Heart right ventricle (tissue), 16 donors: ENCODE data around the gene DCST1. TPM values are rescaled to one million over a fixed set of nuclear protein-coding genes. Genes with fewer than 3 reads are reported as not detected.

Experiments used
- ATAC-seq, 8 donors: fragments of 200-7000 bp; cut with Tn5 transposase; one replicate each; pipeline ENCODE4 v1.9.1; 2020; ENCODE audit warnings: mild to moderate bottlenecking in 8 of 8, moderate library complexity in 8 of 8, moderate number of reproducible peaks in 1 of 8
- DNase-seq, 2 donors: peaks; one replicate each; pipeline ENCODE4 v3.0.0-alpha.2; 2020
- H3K27ac ChIP-seq, 10 donors: fragments of 200-600 bp; sonication (generic) in 2 of 10; one replicate each; pipeline versions ENCODE4 v1.5.0 to v1.8.0; 2020 to 2022; ENCODE audit warnings: mild to moderate bottlenecking in 3 of 10
- H3K27me3 ChIP-seq, 7 donors: fragments of 200-600 bp; one replicate each; pipeline ENCODE4 v1.8.0; 2021 to 2022; ENCODE audit warnings: mild to moderate bottlenecking in 2 of 7
- H3K36me3 ChIP-seq, 9 donors: fragments of 200-600 bp; sonication (generic) in 1 of 9; one replicate each; pipeline versions ENCODE4 v1.5.0 to v1.8.0; 2020 to 2022; ENCODE audit warnings: mild to moderate bottlenecking in 2 of 9
- H3K4me1 ChIP-seq, 9 donors: fragments of 200-600 bp; sonication (generic) in 1 of 9; one replicate each; pipeline versions ENCODE4 v1.5.0 to v1.8.0; 2020 to 2022; ENCODE audit warnings: mild to moderate bottlenecking in 4 of 9
- H3K4me3 ChIP-seq, 10 donors: fragments of 200-600 bp; sonication (generic) in 2 of 10; one replicate each; pipeline versions ENCODE4 v1.5.0 to v1.8.0; 2020 to 2022; ENCODE audit warnings: mild to moderate bottlenecking in 7 of 10, moderate library complexity in 2 of 10
- H3K9me3 ChIP-seq, 11 donors: fragments of 200-600 bp in 10 of 11; sonication (generic) in 2 of 11; one replicate each; pipeline versions ENCODE4 v1.5.0 to v1.8.0; 2013 to 2022; ENCODE audit warnings: mild to moderate bottlenecking in 2 of 11, control low read depth in 1 of 11, moderate library complexity in 1 of 11
- CTCF ChIP-seq, 9 donors: fragments of 200-600 bp; sonication (generic) in 2 of 9; IDR thresholded peaks; one replicate each; pipeline versions ENCODE4 v1.5.0 to v1.8.0; 2021 to 2022; ENCODE audit warnings: antibody characterized with exemption in 9 of 9, mild to moderate bottlenecking in 5 of 9, moderate library complexity in 1 of 9
- WGBS, 2 donors: extraction: QIAGEN DNeasy Blood & Tissue Kit; methylation state at CpG; one replicate each; pipeline ENCODE4 v1.1.7; 2013; ENCODE audit warnings: inconsistent platforms in 1 of 2; 5-methylcytosine and 5-hydroxymethylcytosine counted together
- intact Hi-C, 10 donors: fragments of 100-400 bp; cut with DNase I; formaldehyde crosslinking; loops; one replicate each; pipeline versions ENCODE4 v1.11.1 to v1.14.2; 2022
- polyA plus RNA-seq, 2 donors: library from polyadenylated mRNA; stranded (reverse); fragments of 200-250 nt; gene quantifications; one replicate each; pipeline ENCODE4 v1.2.3, GENCODE V29; 2013
- total RNA-seq, 10 donors: library from RNA; stranded (reverse); fragmentation: NEBNext Ultra II Directional in 3 of 10; extraction: Animal tissue kit (Norgen Biotek cat#: 25700) in 3 of 10; gene quantifications; one replicate each; pipeline versions ENCODE4 v1.2.1 to v1.2.4, GENCODE V29; 2021 to 2023
- donor health status: Arrhythmogenic right ventricular cardiomyopathy.
- donor health status: ischemic (EF 13 %, LVEDD 7.1; RV severe dilation, severe dysfunction).
- donor health status: healthy with polysubstance abuse.
- donor health status: DM: no; HTN: yes; CAD: no.
- donor health status: DM: no; HTN: no; CAD: no.
- donor health status: ischemic (EF 25% LVEDD 6.9; RV normal size, moderate dysfunction).
- donor health status: ischemic (EF 25% LVEDD 5.7; RV mildly dilated, moderate dysfunction).
- donor health status: healthy.
- donor health status: DM: yes; HTN: yes; CAD: no.
- donor health status: Ischemic cardiomyopathy.
- donor health status: ischemic (EF 35%, LVEDD 5.7; RV mildly dilated, moderate dysfunction).
- donor health status: nonischemic (EF 11% LVEDD 7.7; RV severe dilation, severe dysfunction).
- donor health status: DM: yes; HTN: yes; CAD: no.
- donor health status: PGD.
- donor health status: ischemic (EF 29% LVEDD 5.4; RV normal size, mild dysfunction).
- donor health status: nonischemic (EF 23%, LVEDD 6.1; RV moderate dilation, normal function).

DCST1 gene
- total and polyA plus RNA-seq, 12 donors: 0.29 TPM; not detected in 11

- TF ChIP-seq CTCF (IDR thresholded peaks at IDR 0.05): no peak
- H3K4me1 ChIP-seq: peaks cover 16 to 49% (median 33%) of the 10 kb centered on the region in 9 donors
- ATAC-seq (peak in 6 of 8 donors; percentile 1 to 12 (median 4)), DNase-seq (no peak)
- H3K27me3 ChIP-seq: no peaks in the 10 kb centered on the region
- 15 to 44% methylated on average over 29 of the region's 29 CpGs for WGBS, 2 donors
- no peak overlapping the region for H3K27ac ChIP-seq
- no peaks in the 10 kb centered on the region for H3K9me3 ChIP-seq
- peak overlapping the region in 5 of 10 donors; percentile 81 to 95 (median 85) for H3K4me3 ChIP-seq
- peaks cover 0 to 48% (median 26%) of the 10 kb centered on the region in 9 donors for H3K36me3 ChIP-seq
- intact Hi-C loops: loop anchor here in 4 of 10 donors (2.0 to 10.0 kb wide), 4 partner anchors 17 to 90 kb away; partner anchors contain the start of genes CKS1B (in 2 of the 4), SHC1 (in 2 of the 4) and ZBTB7B (in 1 of the 4)
Observed at GRCh38 chr1:155062151-155062686, 28.6 kb downstream of the DCST1 start.

- DNase-seq (peak in 1 of 2 donors; percentile 70), ATAC-seq (peak; percentile 17 to 49 (median 36))
- WGBS, 2 donors: 15 to 20% methylated on average over 46 of the region's 46 CpGs
- no peaks in the 10 kb centered on the region for H3K9me3 ChIP-seq
- H3K27ac ChIP-seq: peak overlapping the region in 5 of 10 donors; percentile 4 to 91 (median 76)
- H3K4me1 ChIP-seq: peaks cover 16 to 47% (median 33%) of the 10 kb centered on the region in 9 donors
- peak overlapping the region in 9 of 10 donors; percentile 67 to 97 (median 85) for H3K4me3 ChIP-seq
- peak; percentile 23 to 75 (median 66) for TF ChIP-seq CTCF (IDR thresholded peaks at IDR 0.05)
- intact Hi-C loops: loop anchor here in 5 of 10 donors (1.0 to 10.0 kb wide), 5 partner anchors 18 to 91 kb away; partner anchors contain the start of genes CKS1B (in 2 of the 5), SHC1 (in 2 of the 5) and ZBTB7B (in 1 of the 5)
- H3K27me3 ChIP-seq: no peaks in the 10 kb centered on the region
- peaks cover 0 to 42% (median 19%) of the 10 kb centered on the region in 9 donors for H3K36me3 ChIP-seq
Observed at GRCh38 chr1:155062702-155063411, 29.2 kb downstream of the DCST1 start.

GRCh38 chr1:155063550-155064110 lies 30.0 kb downstream of the DCST1 start, which contains the start of gene EFNA4:
EFNA4 (plus strand) TSS chr1:155063740; CDS start chr1:155063824, 84 bp downstream.
- intact Hi-C loops: loop anchor here in 5 of 10 donors (1.0 to 10.0 kb wide), 5 partner anchors 19 to 91 kb away; partner anchors contain the start of genes CKS1B (in 2 of the 5), SHC1 (in 2 of the 5) and ZBTB7B (in 1 of the 5)
- 1 to 2% methylated on average over 54 to 57 of the region's 57 CpGs for WGBS, 2 donors
- TF ChIP-seq CTCF (IDR thresholded peaks at IDR 0.05): no peak
- ATAC-seq (peak; percentile 82 to 89 (median 87)), DNase-seq (peak; percentile 82 to 89)
- no peaks in the 10 kb centered on the region for H3K9me3 ChIP-seq
- H3K27me3 ChIP-seq: no peaks in the 10 kb centered on the region
- peak within 1 kb of the TSS; percentile 43 to 97 (median 84) for H3K4me3 ChIP-seq
- peaks cover 16 to 47% (median 33%) of the 10 kb centered on the region in 9 donors for H3K4me1 ChIP-seq
- H3K36me3 ChIP-seq: peaks cover 0 to 34% (median 13%) of the 10 kb centered on the region in 9 donors
- peak within 1 kb of the TSS in 9 of 10 donors; percentile 23 to 91 (median 76) for H3K27ac ChIP-seq
